Measurements from ENCODE around the gene CACNB2. TPM values are rescaled to one million over a fixed set of nuclear protein-coding genes. Genes with fewer than 3 reads are reported as not detected.

CACNB2 gene
- total and polyA plus RNA-seq, 10 of the 15 experiments (the other 5 are each of a cell fraction or from before 2014, with no cell fraction given): 0.62 to 8.1 (median 1.2) TPM

- ChIA-PET SMC1A (ENCODE audit: uncharacterized antibody, unreplicated experiment) (interaction anchor here (0.8 to 5.1 kb wide), 8 partner anchors 9 to 48 kb away, joined by 3 to 65 read pairs (median 4); no protein-coding TSS in a partner anchor), POLR2A (interaction anchor here (1.2 to 2.1 kb wide), 3 partner anchors 12 to 45 kb away, joined by 5 to 8 read pairs (median 5); no protein-coding TSS in a partner anchor), RAD21 (ENCODE audit: unreplicated experiment) (interaction anchor here (0.8 to 0.9 kb wide), 2 partner anchors 10 to 55 kb away, joined by 3 to 4 read pairs; no protein-coding TSS in a partner anchor), CTCF (interaction anchor here (0.8 to 1.2 kb wide), 2 partner anchors 12 to 21 kb away, joined by 3 to 4 read pairs; no protein-coding TSS in a partner anchor)
- no peak overlapping the region for H2AFZ ChIP-seq (ENCODE audit: control insufficient read depth, low read depth, low read length)
- no TSS peak for BruUV-seq (replicated peaks)
- H4K20me1 ChIP-seq (ENCODE audit: control insufficient read depth, insufficient read depth): no peaks in the 10 kb centered on the region
- H3K4me2 ChIP-seq (ENCODE audit: control insufficient read depth, insufficient read depth): no peak overlapping the region
- no peaks in the 10 kb centered on the region for H3K9me3 ChIP-seq (replicated peaks; ENCODE audit: control insufficient read depth, insufficient read depth, low read length)
- H3K27me3 ChIP-seq (replicated peaks in 1 of 2; ENCODE audit: control insufficient read depth in 2 of 2, insufficient read depth in 2 of 2, low read length in 1 of 2): no peaks in the 10 kb centered on the region
- TF ChIP-seq SREBF1 (IDR thresholded peaks at IDR 0.05; ENCODE audit: low read length) (no peak), MYB (IDR thresholded peaks at IDR 0.05; ENCODE audit: borderline replicate concordance, low read depth, low read length) (no peak), NR2F1 (conservative IDR thresholded peaks at IDR 0.05) (no peak), SPI1 (IDR thresholded peaks at IDR 0.05; ENCODE audit: borderline replicate concordance, insufficient read depth, low read depth, low read length) (no peak), ATF7 (IDR thresholded peaks at IDR 0.05; ENCODE audit: low read depth) (peak; percentile 90), CUX1 (IDR thresholded peaks at IDR 0.05; ENCODE audit: insufficient replicate concordance, low read depth, low read length) (no peak), SIX5 (IDR thresholded peaks at IDR 0.05; ENCODE audit: low read depth, low read length, severe bottlenecking) (no peak)
- FAIRE-seq (no peak), DNase-seq (ENCODE audit: low read depth, low spot score) (no peak), ATAC-seq (peak; percentile 64)
- H3K27ac ChIP-seq (ENCODE audit: control insufficient read depth, insufficient read depth): no peak overlapping the region
- H3K79me2 ChIP-seq (ENCODE audit: control insufficient read depth, insufficient read depth, low read length): no peaks in the 10 kb centered on the region
- no peak overlapping the region for H3K4me3 ChIP-seq
- no peak overlapping the region for H3K9ac ChIP-seq (ENCODE audit: control insufficient read depth, insufficient read depth, low read length)
- intact Hi-C loops (cut with micrococcal nuclease; ENCODE audit: unreplicated experiment) (loop anchor here (2.0 kb wide), 1 partner anchor 13 kb away; no protein-coding TSS in a partner anchor), in situ Hi-C loops (cut with MboI) (no loop called here)
- H3K36me3 ChIP-seq (ENCODE audit: control insufficient read depth in 2 of 2, insufficient read depth in 2 of 2, low read length in 1 of 2): no peaks in the 10 kb centered on the region
- no peaks in the 10 kb centered on the region for H3K4me1 ChIP-seq (ENCODE audit: control insufficient read depth, insufficient read depth, low read length)
These were observed 306.0 kb downstream of the CACNB2 start for GRCh38 chr10:18446205-18446604.

Data from GM12878 (cell line).